Vagina (tissue), 2 donors: ENCODE data around the gene ZBTB21. TPM values are rescaled to one million over a fixed set of nuclear protein-coding genes. Genes with fewer than 3 reads are reported as not detected.

Experiments used
- DNase-seq, 2 donors: peaks; one replicate each; pipeline ENCODE4 v3.0.0-alpha.2; 2017; ENCODE audit errors: extremely low spot score in 2 of 2
- H3K27ac ChIP-seq: fragments of 200-600 bp; sonication (generic); one replicate; pipeline ENCODE4 v1.5.1; 2019
- H3K27me3 ChIP-seq: fragments of 200-600 bp; sonication (generic); one replicate; pipeline ENCODE4 v1.5.1; 2019
- H3K36me3 ChIP-seq, 2 donors: fragments of 200-600 bp; sonication (generic); one replicate each; pipeline ENCODE4 v1.5.1; 2017 to 2019
- H3K4me1 ChIP-seq: fragments of 200-600 bp; sonication (generic); one replicate; pipeline ENCODE4 v1.5.1; 2019
- H3K4me3 ChIP-seq, 2 donors: fragments of 200-600 bp; sonication (generic); 1 replicate in 1 of 2; 2 replicates in 1 of 2; pipeline ENCODE4 v1.5.1; 2016 to 2019
- H3K9me3 ChIP-seq: fragments of 200-600 bp; sonication (generic); one replicate; pipeline ENCODE4 v1.5.1; 2019
- POLR2AphosphoS5 ChIP-seq, 2 donors: sonication (generic); formaldehyde crosslinking; IDR thresholded peaks; one replicate each; pipeline ENCODE4 v1.9.0; 2017; ENCODE audit warnings: antibody characterized with exemption in 2 of 2, mild to moderate bottlenecking in 2 of 2, low read depth in 1 of 2; ENCODE audit not compliant: insufficient read depth in 1 of 2
- intact Hi-C: fragments of 100-400 bp; cut with DNase I; formaldehyde crosslinking; loops from one replicate; pipeline ENCODE4 v1.15.1; 2023
- total RNA-seq: library from RNA; depleted of rRNA; stranded (reverse); fragments of >200 nt; gene quantifications from one replicate; pipeline ENCODE4 v1.2.3, GENCODE V29; 2016

ZBTB21 gene
- total RNA-seq, 1 donor from 2014 or later: 16.7 TPM

- no peak for TF ChIP-seq POLR2AphosphoS5 (IDR thresholded peaks at IDR 0.05; ENCODE audit: insufficient read depth in 1 of 2, low read depth in 1 of 2)
- H3K4me1 ChIP-seq: peaks cover 1% of the 10 kb centered on the region
- H3K27ac ChIP-seq: no peak overlapping the region
- no peaks in the 10 kb centered on the region for H3K9me3 ChIP-seq
- DNase-seq: no peak
- H3K27me3 ChIP-seq: no peaks in the 10 kb centered on the region
- peaks cover 0 to 13% of the 10 kb centered on the region in 2 donors for H3K36me3 ChIP-seq
- no peak overlapping the region for H3K4me3 ChIP-seq
- intact Hi-C loops: no loop called here
Observed at GRCh38 chr21:41939391-41939790, 70.8 kb downstream of the ZBTB21 start.

Other genes with a start within 250 kb of the ZBTB21 start
- 28.0 TPM for gene RIPK4, start 243.3 kb downstream of the ZBTB21 start, total RNA-seq
- gene PRDM15, start 131.0 kb downstream of the ZBTB21 start, total RNA-seq: 31.2 TPM
- 36.1 TPM for gene C2CD2, start 56.3 kb downstream of the ZBTB21 start, total RNA-seq
- not detected for gene UMODL1, start 61.0 kb upstream of the ZBTB21 start, total RNA-seq
- gene ABCG1, start 208.8 kb upstream of the ZBTB21 start, total RNA-seq: 18.7 TPM